ENCODE measurements around the gene SMARCA2. TPM values are rescaled to one million over a fixed set of nuclear protein-coding genes. Genes with fewer than 3 reads are reported as not detected.

The SMARCA2 gene
- total and polyA plus RNA-seq, 10 of the 15 experiments (the other 5 are each of a cell fraction or from before 2014, with no cell fraction given) = 100 to 392 (median 204) TPM

- BruUV-seq (replicated peaks) = no TSS peak
- ChIA-PET POLR2A (interaction anchor here (0.7 kb wide), 1 partner anchor 18 kb away, joined by 3 read pairs; no protein-coding TSS in a partner anchor), CTCF (interaction anchor here (0.7 to 1.0 kb wide), 2 partner anchors 53 to 373 kb away, joined by 3 read pairs; no protein-coding TSS in a partner anchor), SMC1A (ENCODE audit: uncharacterized antibody, unreplicated experiment) (interaction anchor here (0.9 to 1.3 kb wide), 3 partner anchors 24 to 197 kb away, joined by 3 read pairs; no protein-coding TSS in a partner anchor), RAD21 (ENCODE audit: unreplicated experiment) (no interaction called here)
- no peak for TF ChIP-seq RFX5 (IDR thresholded peaks at IDR 0.05; ENCODE audit: low read depth, low read length)
- TF ChIP-seq PRDM15 (CRISPR knock-in tag; IDR thresholded peaks at IDR 0.05) = no peak
- no peak for TF ChIP-seq USF1 (IDR thresholded peaks at IDR 0.05; ENCODE audit: borderline replicate concordance, extremely low read length, insufficient read depth, low read depth, low read length)
- no peak for TF ChIP-seq ZNF687 (IDR thresholded peaks at IDR 0.05)
- no peak for TF ChIP-seq FOS (IDR thresholded peaks at IDR 0.05; ENCODE audit: borderline replicate concordance, extremely low read depth, insufficient read length)
- TF ChIP-seq ETV6 (conservative IDR thresholded peaks at IDR 0.05 in 1 of 2, IDR thresholded peaks at IDR 0.05 in 1 of 2; ENCODE audit: borderline replicate concordance in 1 of 2, low read depth in 1 of 2) = no peak
- no peak for TF ChIP-seq EED (IDR thresholded peaks at IDR 0.05; ENCODE audit: low read depth)
- TF ChIP-seq PML (IDR thresholded peaks at IDR 0.05; ENCODE audit: low read length) = no peak
- no peak for TF ChIP-seq SIX5 (IDR thresholded peaks at IDR 0.05; ENCODE audit: low read depth, low read length, severe bottlenecking)
- no peak for TF ChIP-seq ZNF622 (IDR thresholded peaks at IDR 0.05)
- TF ChIP-seq BRCA1 (IDR thresholded peaks at IDR 0.05; ENCODE audit: low read depth, low read length) = no peak
- TF ChIP-seq CBX5 (IDR thresholded peaks at IDR 0.05; ENCODE audit: low read depth) = no peak
- no peak for TF ChIP-seq MEF2A (IDR thresholded peaks at IDR 0.05; ENCODE audit: insufficient read depth, low read depth, low read length)
- Histone ChIP-seq H3K9me3 (replicated peaks; ENCODE audit: control insufficient read depth, insufficient read depth, low read length) (no peaks in the 10 kb centered on the region; the same call in 2 of the 3 replicates), H3K9ac (ENCODE audit: control insufficient read depth, insufficient read depth, low read length) (no peak overlapping the region), H3K27ac (ENCODE audit: control insufficient read depth, insufficient read depth) (no peak overlapping the region; the same call in 1 of the 2 replicates), H2AFZ (ENCODE audit: control insufficient read depth, low read depth, low read length) (no peak overlapping the region), H3K36me3 (ENCODE audit: control insufficient read depth in 2 of 2, insufficient read depth in 2 of 2, low read length in 1 of 2) (peaks cover 15 to 45% of the 10 kb centered on the region in 2 experiments), H3K4me3 (no peak overlapping the region), H3K79me2 (ENCODE audit: control insufficient read depth, insufficient read depth, low read length) (no peaks in the 10 kb centered on the region), H3K4me1 (ENCODE audit: control insufficient read depth, insufficient read depth, low read length) (no peaks in the 10 kb centered on the region), H4K20me1 (ENCODE audit: control insufficient read depth, insufficient read depth) (peaks cover 3% of the 10 kb centered on the region; the same call in 1 of the 2 replicates), H3K27me3 (replicated peaks in 1 of 2; ENCODE audit: control insufficient read depth in 2 of 2, insufficient read depth in 2 of 2, low read length in 1 of 2) (no peaks in the 10 kb centered on the region), H3K4me2 (ENCODE audit: control insufficient read depth, insufficient read depth) (no peak overlapping the region)
- in situ Hi-C loops (cut with MboI) = no loop called here
- no peak for FAIRE-seq
- ATAC-seq = peak; percentile 86
- WGBS (ENCODE audit: insufficient coverage, insufficient replicate concordance, low lambda C conversion rate, missing lambda C conversion rate) = 74% methylated on average over 8 of the region's 8 CpGs
- no peak for DNase-seq (ENCODE audit: low read depth, low spot score)
- intact Hi-C loops (cut with micrococcal nuclease; ENCODE audit: unreplicated experiment) = no loop called here
These were observed 57.7 kb downstream of the SMARCA2 start for GRCh38 chr9:2072752-2073405.

Data from GM12878 (cell line).